IPS DF 19.7 (cell line): ENCODE measurements around the gene SEMA3E.

Source experiments
- DNase-seq: peaks from one replicate; pipeline ENCODE4 v3.0.0-alpha.2; 2013; ENCODE audit warnings: low read depth, low spot score

Gene SEMA3E

DNA sequence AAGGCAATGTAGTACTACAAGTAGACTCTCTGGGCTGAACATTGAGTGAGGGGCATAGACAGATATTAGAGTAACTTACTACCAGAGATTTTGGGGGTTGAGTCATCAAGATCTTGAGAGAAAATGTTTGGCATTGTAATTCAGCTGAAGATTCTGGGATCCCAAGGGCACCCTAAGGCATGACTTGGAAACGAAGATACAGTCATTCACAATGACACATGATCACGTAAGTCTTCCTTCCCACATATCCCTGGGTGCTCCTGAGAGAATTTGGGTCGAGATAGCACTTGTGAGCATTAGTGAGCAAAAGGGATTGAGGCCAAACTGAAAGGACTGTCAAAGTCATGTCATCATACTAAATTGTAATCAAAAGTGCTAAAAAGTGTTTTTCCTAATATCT is 293.8 kb downstream of the SEMA3E start:
- DNase-seq = no peak

DNA sequence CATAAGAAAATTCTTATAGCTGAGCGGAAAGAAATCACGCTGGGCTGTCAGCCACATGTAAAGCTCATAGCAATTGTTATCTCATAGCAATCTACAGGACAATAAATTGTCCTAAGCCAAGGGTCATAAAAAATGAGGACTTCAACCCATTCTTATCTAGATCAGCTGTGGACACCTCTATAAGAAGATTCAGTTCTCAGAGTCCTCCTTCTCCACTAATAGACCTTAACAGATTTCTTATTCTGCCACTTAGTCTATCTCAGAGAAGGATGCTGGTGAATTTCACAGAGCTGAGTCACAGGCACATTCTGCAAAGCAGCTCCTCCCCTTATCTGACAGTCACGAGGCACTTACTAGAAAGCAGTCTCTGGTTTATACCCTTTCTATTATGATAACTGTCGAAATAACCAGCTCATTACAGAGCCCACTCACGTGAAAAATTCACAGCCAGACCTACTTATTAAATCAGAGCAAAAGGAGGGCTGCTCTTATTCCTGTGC is 300.9 kb downstream of the SEMA3E start:
- no peak for DNase-seq

- DNase-seq = no peak
Observed at GRCh38 chr7:83339907-83340306, 309.0 kb downstream of the SEMA3E start.

GRCh38 chr7:83338277-83338950 is 310.5 kb downstream of the SEMA3E start:
- no peak for DNase-seq

- no peak for DNase-seq
Observed at GRCh38 chr7:83337050-83337449, 311.9 kb downstream of the SEMA3E start.

- DNase-seq = no peak
Observed at GRCh38 chr7:83326223-83326622, 322.7 kb downstream of the SEMA3E start.

GRCh38 chr7:83325083-83325482 is 323.9 kb downstream of the SEMA3E start:
- DNase-seq = no peak

DNA sequence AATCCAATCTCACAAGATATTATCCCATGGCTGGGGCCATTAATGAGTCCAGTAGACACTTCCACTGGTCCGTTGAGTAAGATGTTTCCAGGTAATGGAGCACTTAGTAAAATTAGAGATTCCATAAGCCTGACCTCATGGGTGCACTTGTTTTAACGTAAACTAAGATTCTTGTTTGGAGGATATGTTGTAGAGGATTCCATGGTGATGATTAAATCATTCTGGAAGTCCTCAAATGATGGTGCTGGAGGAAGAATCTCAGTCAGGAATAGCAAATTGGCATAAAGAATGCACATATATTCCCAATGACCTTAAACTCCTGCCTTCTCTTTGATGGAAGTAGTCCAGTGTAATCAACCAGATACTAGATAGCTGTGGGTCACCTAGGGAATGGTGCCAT is 324.3 kb downstream of the SEMA3E start:
- no peak for DNase-seq

DNA sequence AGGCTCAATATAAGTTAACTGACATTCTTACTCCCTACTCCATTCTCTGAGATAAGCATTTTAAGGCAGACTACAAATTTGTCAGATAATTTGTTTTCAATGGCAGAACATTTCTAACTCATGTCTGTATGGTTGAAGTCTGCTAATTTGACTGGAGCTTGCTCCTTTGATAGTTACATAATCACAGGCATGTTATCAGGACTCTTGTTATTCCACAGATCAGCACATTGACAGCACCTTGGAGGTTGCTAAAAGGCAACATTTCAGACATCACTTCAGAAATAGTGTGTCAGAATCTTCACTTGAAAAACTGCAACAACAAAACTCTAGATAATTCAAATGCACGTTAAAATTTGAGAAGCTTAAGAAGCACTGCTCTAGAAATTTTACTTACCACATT is 327.9 kb downstream of the SEMA3E start:
- DNase-seq = no peak

DNA sequence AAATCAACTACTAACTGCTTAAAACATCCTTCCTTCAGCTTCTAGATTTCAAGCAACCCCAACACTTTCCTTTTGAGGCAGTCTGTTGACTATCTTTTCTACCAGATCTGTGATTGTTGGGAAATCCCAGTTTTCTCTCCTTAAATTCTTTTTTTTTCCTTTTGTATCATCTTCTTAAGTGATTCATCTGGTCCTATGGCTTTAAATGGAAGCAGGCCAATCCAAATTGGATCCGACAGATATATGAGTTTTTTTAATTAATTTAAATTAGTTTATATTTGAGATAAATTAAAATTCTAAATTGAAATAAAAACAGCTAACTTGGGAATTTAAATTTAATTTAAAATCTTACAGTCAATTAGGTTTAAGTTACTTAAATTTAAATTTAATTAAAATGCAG is 335.0 kb downstream of the SEMA3E start:
- no peak for DNase-seq
